GM21515 (cell line): Measurements from ENCODE around the gene CHCT1.
"Not testable (repeated sequence)": the region's sequence is repeated elsewhere in the genome, so short reads cannot be mapped to it uniquely, and the experiment has no call there.

Source experiments
- ATAC-seq: cut with Tn5 transposase; IDR thresholded peaks from one replicate; pipeline ENCODE4 v1.9.1; 2021; ENCODE audit not compliant: unreplicated experiment

The CHCT1 gene

GRCh38 chr17:60398227-60398959, 23.9 kb upstream of the CHCT1 start:
- peak; percentile 54 for ATAC-seq

GRCh38 chr17:60401819-60402218, 20.5 kb upstream of the CHCT1 start:
- no peak for ATAC-seq

- no peak for ATAC-seq
Observed at GRCh38 chr17:60403523-60403810, 18.8 kb upstream of the CHCT1 start.

GRCh38 chr17:60403962-60404361, 18.3 kb upstream of the CHCT1 start:
- ATAC-seq: no peak

DNA sequence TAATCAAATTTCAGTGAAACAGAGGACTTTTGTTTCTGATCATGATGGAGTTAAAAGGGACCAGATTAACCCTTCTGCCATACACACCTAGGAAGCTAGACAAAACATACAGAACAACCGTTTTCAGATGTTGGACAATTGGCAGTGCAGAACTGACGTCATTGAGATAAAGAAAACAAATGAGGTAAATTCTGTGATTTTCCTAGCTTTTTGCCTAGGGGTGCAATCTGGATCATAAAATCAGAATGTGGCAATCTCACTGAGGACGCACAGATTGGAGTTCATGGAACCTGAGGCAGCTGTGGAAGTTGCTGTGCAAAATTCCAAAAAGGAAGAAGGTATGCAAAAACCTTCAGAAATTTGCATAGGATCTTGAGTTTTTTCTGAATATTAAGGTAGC, 15.4 kb upstream of the CHCT1 start:
- ATAC-seq: no peak

GRCh38 chr17:60410001-60410400, 12.3 kb upstream of the CHCT1 start:
- no peak for ATAC-seq

DNA sequence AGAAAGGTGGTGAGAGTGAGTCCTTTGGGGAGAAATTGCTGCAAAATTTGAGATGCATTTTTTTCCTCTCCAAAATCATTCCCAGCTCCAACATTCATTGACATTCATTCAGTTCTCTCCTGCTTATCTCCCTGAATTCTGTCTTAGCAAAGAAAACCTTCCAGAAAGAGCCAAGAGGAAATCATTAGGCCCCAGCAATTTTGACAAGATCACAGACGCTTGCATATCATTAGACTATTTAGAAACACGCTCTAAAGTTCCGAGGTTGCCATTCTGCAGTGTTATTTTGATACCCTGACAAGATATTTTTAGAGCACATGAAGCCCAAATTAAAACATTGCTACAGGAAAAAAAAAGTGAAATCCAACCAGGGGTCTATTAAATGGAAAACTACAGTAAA, 9.6 kb upstream of the CHCT1 start:
- ATAC-seq: no peak

DNA sequence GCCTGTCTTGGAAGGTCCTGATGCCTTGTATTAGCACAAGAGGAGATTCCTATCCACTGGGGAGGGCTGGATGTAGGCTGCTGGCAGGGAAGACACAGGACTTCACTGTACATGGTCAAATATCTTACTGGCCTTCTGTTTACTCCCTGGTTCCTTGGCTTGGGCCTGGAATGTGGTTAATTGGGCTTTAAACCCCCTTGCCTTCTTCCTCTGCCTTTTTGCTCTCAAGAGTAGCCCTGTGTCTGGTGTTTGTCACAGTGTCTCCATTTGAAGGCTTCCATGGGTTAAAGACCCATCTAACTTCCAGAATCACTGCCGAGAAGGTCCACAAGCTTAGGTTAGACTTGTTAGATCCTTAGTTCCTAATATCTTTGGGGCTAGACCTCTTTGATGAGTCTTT, 7.1 kb upstream of the CHCT1 start:
- no peak for ATAC-seq

DNA sequence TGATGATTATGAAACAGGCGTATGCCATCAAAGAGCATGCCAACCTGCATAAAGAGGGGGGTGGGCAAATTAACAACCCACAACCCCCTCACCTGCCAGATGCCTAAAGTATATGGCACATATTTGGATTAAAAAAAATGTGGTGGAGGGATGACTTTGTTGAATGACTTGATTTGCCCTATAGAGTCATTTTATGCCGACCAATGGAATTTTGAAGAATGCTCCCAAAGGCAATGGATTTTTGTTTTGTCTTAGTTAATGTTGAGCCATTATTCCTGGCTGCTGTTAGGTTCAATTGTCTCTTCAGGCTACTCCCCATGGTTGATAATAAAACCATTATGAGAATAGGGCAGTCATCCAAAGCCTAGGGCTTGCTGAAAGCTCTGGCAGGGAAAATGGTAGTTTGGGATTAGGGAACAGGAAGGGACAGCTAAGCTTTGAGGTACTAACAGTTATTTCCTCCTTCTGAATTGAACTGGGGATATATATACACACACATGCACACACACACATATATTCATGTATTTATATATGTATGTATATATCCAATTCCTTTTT, 5.8 kb upstream of the CHCT1 start:
- ATAC-seq: no peak

GRCh38 chr17:60419003-60419402, 3.3 kb upstream of the CHCT1 start:
- not testable (repeated sequence) for ATAC-seq

GRCh38 chr17:60419875-60420274, 2.4 kb upstream of the CHCT1 start:
- ATAC-seq: not testable (repeated sequence)

GRCh38 chr17:60421273-60422161, 772 bp upstream of the CHCT1 start:
- peak; percentile 77 for ATAC-seq

- no peak for ATAC-seq
Observed at GRCh38 chr17:60423865-60424264, 1.6 kb downstream of the CHCT1 start.

- ATAC-seq: no peak
Observed at GRCh38 chr17:60425626-60426025, 3.3 kb downstream of the CHCT1 start.

DNA sequence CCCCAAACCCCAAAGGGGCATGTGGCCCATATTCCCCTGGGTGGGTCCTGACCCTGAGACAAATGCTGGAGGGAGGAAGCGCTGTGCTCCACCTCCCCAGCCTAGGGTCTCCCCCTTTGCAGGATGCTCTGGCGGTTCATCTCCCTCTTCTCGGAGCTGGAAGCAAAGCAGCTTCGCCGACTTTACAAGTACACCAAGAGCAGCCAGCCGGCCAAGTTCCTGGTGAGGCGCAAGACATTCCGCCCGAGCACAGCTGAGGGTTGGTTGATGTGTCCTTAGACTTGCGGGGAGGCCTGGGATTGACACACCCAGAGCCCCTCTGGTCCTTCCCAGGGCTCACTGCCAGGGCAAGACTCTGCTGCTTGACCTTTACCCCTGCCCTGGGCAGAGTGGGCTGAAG, 4.3 kb downstream of the CHCT1 start:
- ATAC-seq: no peak

GRCh38 chr17:60428491-60428890, 6.2 kb downstream of the CHCT1 start:
- not testable (repeated sequence) for ATAC-seq

GRCh38 chr17:60430561-60430960, 8.3 kb downstream of the CHCT1 start:
- not testable (repeated sequence) for ATAC-seq

DNA sequence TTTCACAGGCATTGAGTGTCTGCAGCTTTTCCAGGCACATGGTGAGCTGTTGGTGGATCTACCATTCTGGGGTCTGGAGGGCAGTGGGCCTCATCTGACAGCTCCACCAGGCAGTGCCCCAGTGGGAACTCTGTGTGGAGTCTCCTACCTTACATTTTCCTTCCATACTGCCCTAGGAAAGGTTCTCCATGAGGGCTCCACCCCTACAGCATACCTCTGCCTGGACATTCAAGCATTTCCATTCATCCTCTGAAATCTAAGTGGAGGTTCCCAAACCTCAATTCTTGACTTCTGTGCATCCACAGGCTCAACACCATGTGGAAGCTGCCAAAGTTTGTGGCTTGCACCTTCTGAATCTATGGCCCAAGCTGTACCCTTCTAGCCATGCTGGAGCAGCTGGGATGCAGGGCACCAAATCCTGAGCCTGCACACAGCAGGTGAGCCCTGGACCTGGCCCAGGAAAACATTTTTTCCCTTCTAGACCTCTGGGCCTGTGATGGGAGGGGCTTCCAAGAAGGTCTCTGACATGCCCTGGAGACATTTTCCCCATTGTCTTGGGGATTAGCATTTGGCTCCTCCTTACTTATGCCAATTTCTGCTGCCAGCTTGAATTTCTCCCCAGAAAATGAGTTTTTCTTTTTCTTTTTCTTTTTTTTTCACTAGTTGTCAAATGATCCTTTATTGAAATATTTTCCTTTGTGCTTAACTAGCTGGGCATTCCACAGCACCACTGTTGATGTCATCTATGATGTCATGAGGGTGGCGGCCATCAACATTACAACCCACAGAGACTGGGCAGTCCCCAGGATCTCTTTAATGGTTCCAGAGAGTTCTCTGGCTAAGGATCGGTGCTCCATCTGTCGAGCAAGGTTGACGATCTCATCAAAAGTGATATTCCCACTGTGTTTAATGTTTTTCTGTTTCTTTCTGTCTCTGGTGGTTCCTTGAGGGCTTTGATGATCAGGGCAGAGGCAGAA, 11.0 kb downstream of the CHCT1 start:
- ATAC-seq: not testable (repeated sequence)

DNA sequence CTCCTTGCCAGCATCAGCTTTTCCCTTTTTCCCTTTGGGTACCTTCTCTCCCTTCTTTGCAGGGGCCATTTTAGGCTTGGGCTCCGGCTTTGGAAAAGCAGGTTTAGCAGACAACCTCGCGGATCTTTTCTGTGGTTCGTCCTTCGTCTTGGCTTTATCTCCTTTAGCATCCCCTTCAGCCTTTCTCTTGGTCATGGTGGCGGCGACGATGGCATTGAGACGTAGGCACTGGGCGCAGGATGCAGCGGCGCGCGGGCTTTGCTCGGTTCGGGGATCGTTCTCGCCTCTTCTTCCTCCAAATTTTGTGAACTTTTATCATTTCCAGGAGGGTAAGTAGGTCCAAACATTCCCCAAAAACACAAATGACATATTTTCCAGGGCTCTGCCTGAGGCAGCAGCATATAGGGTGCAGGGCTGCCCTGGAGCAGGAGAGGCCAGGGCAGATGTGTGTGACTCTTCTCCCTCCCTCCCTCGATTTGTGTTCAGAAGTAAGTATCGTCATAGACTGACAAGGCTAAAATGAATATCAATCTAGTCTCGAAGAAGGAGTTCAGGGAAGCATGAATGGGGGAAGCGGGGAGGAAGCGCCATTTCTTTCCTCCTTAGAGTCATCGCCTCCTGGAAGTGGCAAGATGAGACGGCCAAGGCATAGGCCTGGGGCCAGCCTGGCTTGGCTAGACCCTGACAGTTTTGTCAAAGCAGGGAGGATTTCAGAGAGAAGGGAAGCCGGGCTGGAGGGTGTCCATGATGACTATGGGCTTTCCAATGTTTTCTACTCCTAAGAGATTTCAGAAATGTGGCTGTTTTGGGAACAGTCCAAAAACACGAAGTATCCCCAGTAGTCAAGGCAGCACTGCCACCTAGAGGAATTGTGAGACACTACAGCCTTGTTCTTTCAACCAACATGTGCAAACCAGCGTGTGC, 13.2 kb downstream of the CHCT1 start:
- ATAC-seq: no peak

DNA sequence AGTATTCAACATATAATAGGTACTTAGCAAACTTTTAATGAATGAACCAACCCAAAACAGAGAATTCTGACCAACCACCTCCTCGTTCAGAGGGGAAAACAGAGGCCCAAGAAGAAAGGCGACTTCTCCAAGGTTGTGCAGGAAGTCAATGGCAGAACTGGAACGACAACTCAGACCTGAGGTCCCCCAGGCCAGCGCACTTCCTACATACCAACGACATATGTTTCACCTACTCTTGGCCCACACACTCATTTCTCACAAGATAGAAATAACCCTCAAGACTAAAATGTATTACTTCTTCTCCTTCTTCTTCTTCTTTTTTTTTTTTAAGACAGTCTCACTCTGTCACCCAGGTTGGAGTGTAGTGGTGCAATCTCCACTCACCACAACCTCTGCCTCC, 14.4 kb downstream of the CHCT1 start:
- ATAC-seq: no peak
